Endodermal cell (in vitro differentiated cells): ENCODE results near the gene KRT25. TPM values are rescaled to one million over a fixed set of nuclear protein-coding genes. Genes with fewer than 3 reads are reported as not detected.

Source experiments
- DNase-seq: peaks from one replicate; pipeline ENCODE4 v3.0.0-alpha.2; 2017
- H3K27ac ChIP-seq: 2 replicates; pipeline ENCODE4 v1.5.1; 2013; ENCODE audit warnings: mild to moderate bottlenecking, low read depth, low read length, moderate library complexity
- H3K27me3 ChIP-seq: 2 replicates; pipeline ENCODE4 v1.6.1; 2013; ENCODE audit warnings: mild to moderate bottlenecking, low read length, moderate library complexity; ENCODE audit not compliant: insufficient read depth, control insufficient read depth, poor library complexity, severe bottlenecking
- H3K36me3 ChIP-seq: 2 replicates; pipeline ENCODE4 v1.7.0; 2013; ENCODE audit warnings: mild to moderate bottlenecking, low read length, moderate library complexity; ENCODE audit not compliant: control insufficient read depth, insufficient read depth
- H3K4me1 ChIP-seq: one replicate; pipeline ENCODE4 v1.7.0; 2013; ENCODE audit warnings: low read length; ENCODE audit not compliant: control insufficient read depth, insufficient read depth
- H3K4me3 ChIP-seq: 2 replicates; pipeline ENCODE4 v1.5.1; 2013; ENCODE audit warnings: mild to moderate bottlenecking, low read length, moderate library complexity
- H3K9ac ChIP-seq: 2 replicates; pipeline ENCODE4 v1.6.1; 2013; ENCODE audit warnings: mild to moderate bottlenecking, low read length, moderate library complexity; ENCODE audit not compliant: poor library complexity, severe bottlenecking; ENCODE audit errors: extremely low read depth
- H3K9me3 ChIP-seq: 2 replicates; pipeline ENCODE4 v1.6.1; 2013; ENCODE audit warnings: mild to moderate bottlenecking, low read length, moderate library complexity; ENCODE audit not compliant: control insufficient read depth
- H3K27ac Mint-ChIP-seq: 2 replicates; pipeline ENCODE4 v1.8.0; 2020; ENCODE audit warnings: mixed read lengths
- H3K27me3 Mint-ChIP-seq: 2 replicates; pipeline ENCODE4 v1.8.0; 2021; ENCODE audit warnings: mild to moderate bottlenecking, mixed read lengths; ENCODE audit not compliant: insufficient read depth
- H3K36me3 Mint-ChIP-seq: 2 replicates; pipeline ENCODE4 v1.8.0; 2020; ENCODE audit warnings: low read depth, mixed read lengths
- H3K4me1 Mint-ChIP-seq: 2 replicates; pipeline ENCODE4 v1.8.0; 2020; ENCODE audit warnings: mixed read lengths
- H3K4me3 Mint-ChIP-seq: 2 replicates; pipeline ENCODE4 v1.8.0; 2020; ENCODE audit warnings: mild to moderate bottlenecking, moderate library complexity, mixed read lengths
- H3K9me3 Mint-ChIP-seq: 2 replicates; pipeline ENCODE4 v1.8.0; 2020; ENCODE audit warnings: mild to moderate bottlenecking, mixed read lengths
- CTCF ChIP-seq: fragments of 200-600 bp; sonication (generic); conservative IDR thresholded peaks from 2 replicates; pipeline ENCODE4 v1.5.0; 2021; ENCODE audit warnings: antibody characterized with exemption, mild to moderate bottlenecking
- WGBS, 2 experiments: methylation state at CpG; one replicate each; pipeline versions ENCODE4 v1.1.5 to v1.1.7; 2013; ENCODE audit warnings: missing lambda C conversion rate in 2 of 2, mixed read lengths in 1 of 2; ENCODE audit not compliant: insufficient coverage in 1 of 2, insufficient read length in 1 of 2; 5-methylcytosine and 5-hydroxymethylcytosine counted together
- total RNA-seq, 2 donors: library from RNA; stranded (reverse); fragmentation: NEBNext Ultra II Directional in 1 of 2; extraction: Animal tissue kit (Norgen Biotek cat#: 25700) in 1 of 2; gene quantifications; 2 replicates in 1 of 2; 3 replicates in 1 of 2; pipeline ENCODE4 v1.2.1, GENCODE V29; 2021

KRT25 gene
- total RNA-seq, 2 donors from 2014 or later = not detected

- Mint-ChIP-seq H3K4me3 (no peak overlapping the region), H3K9me3 (peaks cover 19% of the 10 kb centered on the region), H3K36me3 (no peaks in the 10 kb centered on the region), H3K27ac (no peak overlapping the region), H3K27me3 (peaks cover 18% of the 10 kb centered on the region), H3K4me1 (peaks cover 12% of the 10 kb centered on the region)
- peaks cover 24% of the 10 kb centered on the region for H3K9me3 ChIP-seq
- whole genome bisulfite sequencing, 2 experiments = 95 to 100% methylated on average over 1 of the region's 1 CpG
- no peak overlapping the region for H3K4me3 ChIP-seq
- no peaks in the 10 kb centered on the region for H3K36me3 ChIP-seq
- H3K27me3 ChIP-seq = no peaks in the 10 kb centered on the region
- no peak overlapping the region for H3K9ac ChIP-seq
- H3K4me1 ChIP-seq = peaks cover 5% of the 10 kb centered on the region
- no peak for TF ChIP-seq CTCF
- no peak overlapping the region for H3K27ac ChIP-seq
- no peak for DNase-seq
These were observed 24.2 kb downstream of the KRT25 start for GRCh38 chr17:40730970-40731369.

GRCh38 chr17:40727447-40728231 lies 27.5 kb downstream of the KRT25 start:
- H3K9ac ChIP-seq = no peak overlapping the region
- peaks cover 12% of the 10 kb centered on the region for H3K9me3 ChIP-seq
- no peak for TF ChIP-seq CTCF
- peaks cover 9% of the 10 kb centered on the region for H3K4me1 Mint-ChIP-seq
- H3K27me3 Mint-ChIP-seq = peaks cover 16% of the 10 kb centered on the region
- H3K9me3 Mint-ChIP-seq = peaks cover 7% of the 10 kb centered on the region
- H3K27ac Mint-ChIP-seq = no peak overlapping the region
- WGBS, 2 experiments = 88 to 100% methylated on average over 2 to 8 of the region's 8 CpGs
- DNase-seq = no peak
- no peak overlapping the region for H3K27ac ChIP-seq
- H3K4me3 Mint-ChIP-seq = no peak overlapping the region
- H3K27me3 ChIP-seq = no peaks in the 10 kb centered on the region
- H3K4me1 ChIP-seq = no peaks in the 10 kb centered on the region
- H3K36me3 Mint-ChIP-seq = no peaks in the 10 kb centered on the region
- H3K36me3 ChIP-seq = no peaks in the 10 kb centered on the region
- no peak overlapping the region for H3K4me3 ChIP-seq

- H3K9ac ChIP-seq = no peak overlapping the region
- Mint-ChIP-seq H3K9me3 (peaks cover 7% of the 10 kb centered on the region), H3K4me1 (peaks cover 10% of the 10 kb centered on the region), H3K4me3 (no peak overlapping the region), H3K27me3 (peaks cover 16% of the 10 kb centered on the region), H3K27ac (no peak overlapping the region), H3K36me3 (no peaks in the 10 kb centered on the region)
- H3K4me1 ChIP-seq = no peaks in the 10 kb centered on the region
- H3K27me3 ChIP-seq = no peaks in the 10 kb centered on the region
- peak; percentile 72 for TF ChIP-seq CTCF
- no peak for DNase-seq
- no peak overlapping the region for H3K4me3 ChIP-seq
- WGBS, 2 experiments = 67 to 89% methylated on average over 1 to 2 of the region's 2 CpGs
- H3K9me3 ChIP-seq = peaks cover 12% of the 10 kb centered on the region
- no peaks in the 10 kb centered on the region for H3K36me3 ChIP-seq
- no peak overlapping the region for H3K27ac ChIP-seq
These were observed 28.2 kb downstream of the KRT25 start for GRCh38 chr17:40726919-40727318.
